Measurements from ENCODE around the gene DGUOK.
A peak's percentile ranks its signal among the peaks of the same experiment; 100 is the strongest.

DGUOK gene

GRCh38 chr2:73979021-73979420 lies 52.3 kb downstream of the DGUOK start:
- no peak for DNase-seq (ENCODE audit: low read depth in 2 of 3, low spot score in 2 of 3)

- DNase-seq (ENCODE audit: low read depth in 2 of 3, low spot score in 2 of 3) = no peak
Observed at GRCh38 chr2:73979686-73980085, 53.0 kb downstream of the DGUOK start.

GRCh38 chr2:73980566-73980965 lies 53.9 kb downstream of the DGUOK start:
- DNase-seq (ENCODE audit: low read depth in 2 of 3, low spot score in 2 of 3) = no peak

GRCh38 chr2:73981081-73982001 lies 54.7 kb downstream of the DGUOK start:
- no peak for DNase-seq (ENCODE audit: low read depth in 2 of 3, low spot score in 2 of 3)

- no peak for DNase-seq (ENCODE audit: low read depth in 2 of 3, low spot score in 2 of 3)
Observed at GRCh38 chr2:73982140-73982617, 55.5 kb downstream of the DGUOK start.

- no peak for DNase-seq (ENCODE audit: low read depth in 2 of 3, low spot score in 2 of 3)
Observed at GRCh38 chr2:73983322-73984202, 56.9 kb downstream of the DGUOK start.

GRCh38 chr2:73984203-73984921 lies 57.7 kb downstream of the DGUOK start, which contains the start of gene TET3:
TET3 (plus strand) TSS chr2:73984910; CDS start chr2:73986404, 1,494 bp downstream.
- DNase-seq (ENCODE audit: low read depth in 2 of 3, low spot score in 2 of 3) = no peak

- DNase-seq (ENCODE audit: low read depth in 2 of 3, low spot score in 2 of 3) = no peak
Observed at GRCh38 chr2:73984922-73985307, 58.2 kb downstream of the DGUOK start.

GRCh38 chr2:73985308-73986084 lies 58.8 kb downstream of the DGUOK start:
- DNase-seq (ENCODE audit: low read depth in 2 of 3, low spot score in 2 of 3) = peak in 1 of 3 experiments; percentile 69

GRCh38 chr2:73986085-73986681 lies 59.5 kb downstream of the DGUOK start:
- no peak for DNase-seq (ENCODE audit: low read depth in 2 of 3, low spot score in 2 of 3)

- no peak for DNase-seq (ENCODE audit: low read depth in 2 of 3, low spot score in 2 of 3)
Observed at GRCh38 chr2:73987109-73987947, 60.6 kb downstream of the DGUOK start.

- no peak for DNase-seq (ENCODE audit: low read depth in 2 of 3, low spot score in 2 of 3)
Observed at GRCh38 chr2:73987948-73988700, 61.4 kb downstream of the DGUOK start.

GRCh38 chr2:73989972-73990371 lies 63.3 kb downstream of the DGUOK start:
- no peak for DNase-seq (ENCODE audit: low read depth in 2 of 3, low spot score in 2 of 3)

GRCh38 chr2:73990531-73990930 lies 63.9 kb downstream of the DGUOK start:
- DNase-seq (ENCODE audit: low read depth in 2 of 3, low spot score in 2 of 3) = no peak

- DNase-seq (ENCODE audit: low read depth in 2 of 3, low spot score in 2 of 3) = no peak
Observed at GRCh38 chr2:73992036-73992435, 65.4 kb downstream of the DGUOK start.

GRCh38 chr2:73993376-73993775 lies 66.7 kb downstream of the DGUOK start:
- no peak for DNase-seq (ENCODE audit: low read depth in 2 of 3, low spot score in 2 of 3)

- no peak for DNase-seq (ENCODE audit: low read depth in 2 of 3, low spot score in 2 of 3)
Observed at GRCh38 chr2:73993778-73994177, 67.1 kb downstream of the DGUOK start.

GRCh38 chr2:73994178-73994831 lies 67.6 kb downstream of the DGUOK start:
- no peak for DNase-seq (ENCODE audit: low read depth in 2 of 3, low spot score in 2 of 3)
